Erythroblast (primary cell): ENCODE measurements around the gene DGKI.

Experiments
- GATA1 ChIP-seq: IDR thresholded peaks from 2 replicates; pipeline ENCODE4 v1.6.1; 2011; ENCODE audit warnings: low read depth, mild to moderate bottlenecking, control low read depth, low read length, moderate library complexity
- POLR2A ChIP-seq: IDR thresholded peaks from 2 replicates; pipeline ENCODE4 v1.6.1; 2011; ENCODE audit warnings: mild to moderate bottlenecking, low read length

GRCh38 chr7:137760111-137760510 is 86.7 kb downstream of the DGKI start:
- no peak for TF ChIP-seq POLR2A
- TF ChIP-seq GATA1 = no peak
